ENCODE results near the gene UBE4A.

UBE4A gene, protein sequence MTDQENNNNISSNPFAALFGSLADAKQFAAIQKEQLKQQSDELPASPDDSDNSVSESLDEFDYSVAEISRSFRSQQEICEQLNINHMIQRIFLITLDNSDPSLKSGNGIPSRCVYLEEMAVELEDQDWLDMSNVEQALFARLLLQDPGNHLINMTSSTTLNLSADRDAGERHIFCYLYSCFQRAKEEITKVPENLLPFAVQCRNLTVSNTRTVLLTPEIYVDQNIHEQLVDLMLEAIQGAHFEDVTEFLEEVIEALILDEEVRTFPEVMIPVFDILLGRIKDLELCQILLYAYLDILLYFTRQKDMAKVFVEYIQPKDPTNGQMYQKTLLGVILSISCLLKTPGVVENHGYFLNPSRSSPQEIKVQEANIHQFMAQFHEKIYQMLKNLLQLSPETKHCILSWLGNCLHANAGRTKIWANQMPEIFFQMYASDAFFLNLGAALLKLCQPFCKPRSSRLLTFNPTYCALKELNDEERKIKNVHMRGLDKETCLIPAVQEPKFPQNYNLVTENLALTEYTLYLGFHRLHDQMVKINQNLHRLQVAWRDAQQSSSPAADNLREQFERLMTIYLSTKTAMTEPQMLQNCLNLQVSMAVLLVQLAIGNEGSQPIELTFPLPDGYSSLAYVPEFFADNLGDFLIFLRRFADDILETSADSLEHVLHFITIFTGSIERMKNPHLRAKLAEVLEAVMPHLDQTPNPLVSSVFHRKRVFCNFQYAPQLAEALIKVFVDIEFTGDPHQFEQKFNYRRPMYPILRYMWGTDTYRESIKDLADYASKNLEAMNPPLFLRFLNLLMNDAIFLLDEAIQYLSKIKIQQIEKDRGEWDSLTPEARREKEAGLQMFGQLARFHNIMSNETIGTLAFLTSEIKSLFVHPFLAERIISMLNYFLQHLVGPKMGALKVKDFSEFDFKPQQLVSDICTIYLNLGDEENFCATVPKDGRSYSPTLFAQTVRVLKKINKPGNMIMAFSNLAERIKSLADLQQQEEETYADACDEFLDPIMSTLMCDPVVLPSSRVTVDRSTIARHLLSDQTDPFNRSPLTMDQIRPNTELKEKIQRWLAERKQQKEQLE

DNA sequence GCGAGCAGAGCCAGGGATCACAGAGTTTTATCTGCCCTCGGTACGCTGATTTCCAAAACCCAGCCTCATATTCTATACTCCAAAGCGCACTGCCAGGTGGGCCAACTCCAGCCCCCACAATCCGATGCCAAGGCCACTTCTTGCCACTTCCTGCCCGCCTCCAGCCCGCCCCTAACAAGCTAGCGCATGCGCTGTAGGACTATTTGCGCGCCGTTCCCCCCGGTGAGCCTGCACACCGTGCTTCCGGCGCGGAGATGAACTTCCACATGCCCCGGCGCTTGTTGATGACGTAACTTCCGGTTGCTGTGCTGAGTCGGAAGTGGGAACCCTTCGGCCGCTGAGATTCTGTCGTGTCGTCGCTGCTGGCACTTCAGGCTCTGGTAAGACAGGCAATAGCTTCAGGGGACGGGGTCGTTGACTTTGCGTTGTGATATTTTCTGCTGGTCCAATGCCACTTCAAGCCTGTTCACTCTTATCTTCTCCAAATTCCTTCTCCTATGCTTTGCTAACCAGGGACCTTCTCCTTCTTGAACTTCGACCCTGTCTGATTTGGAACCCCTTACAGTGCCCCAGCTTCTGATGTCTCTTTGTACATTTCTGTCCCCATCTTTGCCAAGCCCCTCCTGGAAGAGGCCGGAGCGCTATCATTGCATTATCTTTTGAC lies at the start of gene UBE4A:
Gene UBE4A (plus strand): TSS at position 306 of the 664 bp plus-strand sequence. CDS start 5,481 bp downstream, outside the sequence.
- peak; percentile 68 for DNase-seq

DNA sequence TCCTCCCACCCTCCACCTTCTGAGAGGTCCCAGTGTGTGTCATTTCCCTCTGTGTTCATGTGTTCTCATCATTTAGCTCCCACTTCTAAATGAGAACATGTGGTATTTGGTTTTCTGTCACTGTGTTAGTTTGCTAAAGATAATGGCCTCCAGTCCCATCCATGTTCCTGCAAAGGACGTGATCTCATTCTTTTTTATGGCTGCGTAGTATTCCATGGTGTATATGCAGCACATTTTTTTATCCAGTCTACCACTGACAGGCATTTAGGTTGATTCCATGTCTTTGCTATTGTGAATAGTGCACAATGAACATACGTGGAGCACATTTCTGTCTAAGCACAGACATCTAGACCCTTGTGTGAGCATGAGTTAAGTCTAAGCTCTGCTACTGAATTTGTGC lies 49.1 kb upstream of the UBE4A start:
- DNase-seq = no peak

DNA sequence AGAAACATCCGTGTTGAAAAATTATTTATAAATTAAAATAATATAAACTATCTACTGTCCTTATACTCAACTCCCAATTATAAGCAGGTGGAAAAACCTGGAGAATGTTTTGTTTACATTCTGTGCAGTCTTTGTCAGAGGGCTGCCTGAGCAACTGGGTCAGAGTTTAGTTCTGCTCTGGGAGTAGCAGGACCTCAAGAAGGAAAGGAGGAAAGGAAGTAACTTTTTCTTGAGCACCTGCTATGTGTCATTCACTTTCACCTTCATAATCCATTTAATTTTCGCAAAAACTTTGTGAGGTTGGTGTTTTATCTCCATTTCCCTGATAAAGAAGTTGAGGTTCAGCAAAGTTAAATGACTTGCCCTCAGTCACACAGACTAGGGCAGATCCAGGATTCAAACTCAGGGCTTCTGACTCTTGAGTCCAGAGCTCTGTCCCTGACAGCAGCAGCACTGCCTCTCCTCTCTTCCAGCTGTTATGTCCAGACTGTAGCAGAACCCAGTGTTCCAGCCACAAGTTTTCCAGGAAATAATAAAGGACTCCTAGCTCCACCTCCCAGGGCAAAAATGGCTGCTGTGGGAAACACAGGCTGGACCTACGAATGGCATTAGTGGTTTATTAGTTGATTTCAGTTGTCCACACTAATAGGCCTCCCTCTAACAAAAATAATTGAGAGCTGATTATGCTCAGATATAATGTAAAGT lies 48.5 kb upstream of the UBE4A start:
- no peak for DNase-seq

DNA sequence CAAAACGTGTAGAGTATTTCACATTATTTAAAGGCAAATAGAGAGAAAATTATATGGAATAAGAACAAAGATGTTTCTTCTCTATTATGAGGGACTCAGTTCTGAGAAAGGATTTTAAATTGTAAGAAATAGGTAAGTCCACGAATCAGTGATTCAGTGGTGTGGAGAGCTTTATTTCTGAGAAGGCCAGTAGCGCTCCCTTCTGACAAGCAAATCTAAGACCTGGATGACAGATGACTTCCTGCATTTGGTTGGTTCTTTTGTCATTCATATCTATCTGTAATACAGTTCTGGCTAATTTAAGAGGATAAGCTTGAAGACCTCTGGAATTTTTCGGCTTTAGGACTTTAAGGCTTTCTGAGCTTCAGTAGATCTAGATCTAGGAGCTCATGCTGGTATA lies 47.9 kb upstream of the UBE4A start:
- DNase-seq = no peak

DNA sequence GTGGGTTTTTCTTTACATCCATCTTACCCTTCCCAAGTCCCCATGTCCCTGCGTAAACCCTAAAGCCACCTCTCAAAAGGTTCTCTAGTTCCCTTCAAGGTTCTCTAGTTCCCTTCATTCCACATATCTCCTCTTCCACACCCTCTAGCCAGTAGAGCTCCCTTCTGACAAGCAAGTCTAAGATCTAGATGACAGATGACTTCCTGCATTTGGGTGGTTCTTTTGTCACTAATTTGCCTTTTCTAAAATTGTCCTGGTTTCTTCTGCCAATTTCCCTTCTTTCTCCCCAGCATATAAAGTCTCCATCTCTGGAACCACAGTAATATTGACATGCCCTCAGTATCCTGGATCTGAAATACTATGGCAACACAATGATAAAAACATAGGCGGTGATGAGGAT lies 47.1 kb upstream of the UBE4A start:
- no peak for DNase-seq

DNA sequence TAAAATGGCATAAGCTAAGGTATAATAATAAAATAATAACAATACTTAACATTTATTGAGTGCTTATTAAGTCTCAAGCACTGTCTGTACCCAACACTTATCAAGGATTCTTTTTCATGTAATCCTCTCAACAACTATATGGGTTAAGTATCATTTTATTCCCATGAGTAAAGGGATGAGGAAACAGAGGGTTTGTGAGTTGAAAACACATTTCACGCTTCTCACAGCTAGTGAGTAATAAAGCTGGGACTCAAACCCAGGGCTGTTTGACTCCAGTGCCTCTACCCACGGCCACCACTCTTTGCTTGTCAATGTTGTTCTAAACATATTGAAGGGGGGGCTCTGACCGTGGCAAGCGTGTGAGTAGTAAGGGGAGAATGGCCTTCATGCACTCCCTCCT lies 46.2 kb upstream of the UBE4A start:
- DNase-seq = no peak

DNA sequence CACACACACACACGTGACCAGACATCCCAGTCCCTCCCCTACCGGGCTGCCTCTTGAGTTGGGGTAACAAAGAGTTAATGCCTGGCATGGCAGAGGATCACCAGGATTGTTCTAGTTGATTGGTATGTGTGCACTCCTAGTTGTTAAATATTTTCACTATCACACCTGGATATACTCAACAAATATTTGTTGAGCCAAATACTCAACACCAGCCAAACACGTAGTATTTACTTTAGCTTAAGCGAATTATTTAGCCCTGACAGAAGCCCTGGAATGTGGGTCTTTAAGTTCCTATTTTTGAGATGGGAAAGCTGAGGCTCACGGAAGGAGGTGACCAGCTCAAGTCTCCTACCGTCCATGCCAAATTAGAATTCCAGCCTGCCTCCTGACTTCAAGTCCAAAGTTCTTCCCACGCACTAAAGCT lies 44.4 kb upstream of the UBE4A start:
- DNase-seq = no peak

DNA sequence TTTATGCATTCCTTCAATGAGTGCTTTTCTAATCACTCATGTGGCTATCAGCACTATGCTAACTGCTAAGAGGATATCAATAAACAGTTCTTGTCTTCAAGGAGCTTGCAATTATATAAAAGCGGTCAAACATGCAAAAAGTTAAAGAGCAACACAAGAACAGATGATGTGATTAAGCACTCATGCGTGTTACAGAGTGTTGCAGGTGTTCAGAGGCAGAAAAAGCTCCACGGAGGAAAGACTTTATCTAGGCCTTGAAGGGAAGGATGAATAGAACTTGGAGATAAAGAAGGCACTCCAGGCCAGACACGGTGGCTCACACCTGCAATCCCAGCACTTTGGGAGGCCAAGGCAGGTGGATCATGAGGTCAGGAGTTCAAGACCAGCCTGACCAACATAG lies 41.3 kb upstream of the UBE4A start:
- no peak for DNase-seq

DNA sequence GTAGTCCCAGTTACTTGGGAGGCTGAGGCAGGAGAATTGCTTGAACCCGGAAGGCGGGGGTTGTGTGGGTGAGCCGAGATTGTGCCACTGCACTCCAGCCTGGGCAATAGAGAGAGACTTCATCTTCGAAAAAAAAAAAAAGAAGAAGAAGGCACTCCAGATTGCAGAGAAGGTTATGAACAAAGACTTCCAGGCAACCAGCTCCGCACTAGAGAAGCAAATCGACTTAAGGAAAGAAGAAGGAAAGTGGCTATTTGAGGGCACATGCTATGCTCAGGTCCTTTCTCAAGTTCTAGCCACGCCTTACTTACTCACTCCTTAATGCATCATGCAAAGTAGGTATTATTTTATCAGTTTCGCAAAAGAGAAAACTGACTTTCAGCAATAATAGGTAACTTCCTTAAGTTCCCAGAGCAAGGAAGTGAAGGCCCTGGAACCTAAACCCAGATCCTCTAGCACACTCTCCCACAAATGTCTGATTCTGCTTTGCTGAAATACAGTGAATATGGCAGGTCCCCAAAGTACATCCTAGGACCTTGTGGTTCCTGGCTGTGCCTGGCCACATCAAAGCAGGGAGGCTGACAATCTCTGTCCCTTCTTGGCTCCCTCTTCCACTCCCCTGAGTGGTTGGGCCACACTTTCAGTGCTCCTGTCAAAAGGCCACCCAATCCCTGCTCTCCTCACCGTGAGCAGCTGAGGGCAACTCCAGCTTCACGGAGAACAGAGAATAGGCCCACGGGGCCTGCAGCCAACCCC lies 40.6 kb upstream of the UBE4A start:
- no peak for DNase-seq

DNA sequence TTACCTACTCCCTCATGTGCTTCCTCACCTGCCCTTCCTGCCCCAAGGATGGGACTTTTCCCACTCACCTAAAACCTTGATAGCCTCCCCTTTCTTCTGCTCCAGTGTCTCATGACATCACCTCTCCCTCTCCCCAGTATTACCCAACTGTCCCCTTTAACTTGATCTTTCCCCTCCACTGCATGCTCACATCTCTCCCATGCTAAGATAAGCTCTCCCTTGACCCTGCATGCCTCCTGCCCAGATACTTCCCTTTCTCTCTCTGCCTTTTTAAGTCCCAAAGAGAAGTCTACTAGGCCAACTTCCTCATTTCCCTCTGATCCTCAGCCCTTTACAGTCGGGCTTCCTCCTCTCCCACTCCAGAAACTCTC lies 40.1 kb upstream of the UBE4A start:
- DNase-seq = peak; percentile 32

DNA sequence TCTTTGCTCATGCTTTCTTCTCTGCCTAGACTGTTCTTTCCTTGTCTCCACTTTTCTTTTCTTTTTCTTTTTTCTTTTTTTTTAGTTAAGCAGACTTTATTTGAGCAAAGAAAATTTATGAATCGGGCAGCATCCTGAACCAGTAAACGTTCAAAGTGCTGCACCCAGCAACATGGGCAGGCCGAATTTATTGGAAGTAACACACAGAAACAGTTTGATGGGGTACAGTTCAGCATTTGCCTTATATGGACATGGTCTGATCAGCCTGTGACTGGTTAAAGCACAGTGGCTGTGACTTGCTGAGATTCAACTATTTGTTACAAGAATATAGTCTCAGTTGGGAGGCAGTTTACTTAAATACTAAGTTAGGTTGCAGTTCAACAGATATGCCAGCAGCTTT lies 38.9 kb upstream of the UBE4A start:
- DNase-seq = no peak

DNA sequence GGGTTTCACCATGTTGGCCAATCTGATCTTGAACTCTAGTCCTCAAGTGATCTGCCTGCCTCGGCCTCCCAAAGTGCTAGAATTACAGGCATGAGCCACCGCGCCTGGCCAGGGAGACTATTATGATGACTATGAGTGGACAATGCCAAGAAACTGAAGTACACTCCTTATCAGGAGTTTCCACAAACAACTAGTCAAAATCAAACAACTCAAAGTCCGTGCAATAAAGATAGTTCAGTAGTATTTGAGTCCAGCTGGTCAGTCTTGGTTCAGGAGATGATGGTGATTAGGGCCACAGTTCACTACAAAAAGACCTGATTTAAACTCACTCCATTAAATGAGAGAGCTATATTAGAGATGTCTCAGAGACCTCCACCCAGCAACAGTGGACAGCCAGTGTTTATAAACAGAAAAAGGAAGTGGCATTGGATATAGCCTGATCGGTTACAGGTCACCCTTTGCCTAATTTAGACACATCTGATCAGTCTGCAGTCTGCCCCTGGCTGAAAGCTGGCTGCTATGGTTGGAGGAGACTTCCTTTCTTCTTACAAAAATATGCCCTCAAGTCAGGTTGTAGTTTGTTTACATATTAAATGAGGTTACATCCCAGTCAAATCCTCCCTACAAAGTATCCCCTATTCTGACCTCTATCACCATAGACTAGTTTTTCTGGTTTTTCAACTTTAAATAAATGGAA lies 37.9 kb upstream of the UBE4A start:
- no peak for DNase-seq

DNA sequence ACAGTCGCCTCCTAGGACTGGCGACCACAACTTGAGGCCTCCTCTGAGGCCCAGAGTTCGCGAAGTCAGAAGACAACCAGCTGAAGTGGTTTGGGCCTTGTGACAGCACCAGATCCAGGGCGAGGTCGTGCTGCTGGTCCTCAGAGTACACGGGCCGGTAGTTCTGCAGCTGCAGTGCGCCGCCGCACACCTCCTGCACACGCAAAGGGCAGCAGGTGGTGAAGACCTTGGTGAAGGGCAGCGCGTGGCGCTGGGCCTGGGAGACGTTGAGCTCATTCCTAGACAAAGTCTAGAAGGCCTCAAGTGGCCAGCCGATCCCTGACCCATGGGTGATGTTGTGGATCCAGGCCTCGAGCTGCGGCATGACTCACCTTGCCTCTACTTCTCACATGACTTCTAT lies 36.7 kb upstream of the UBE4A start:
- DNase-seq = no peak

DNA sequence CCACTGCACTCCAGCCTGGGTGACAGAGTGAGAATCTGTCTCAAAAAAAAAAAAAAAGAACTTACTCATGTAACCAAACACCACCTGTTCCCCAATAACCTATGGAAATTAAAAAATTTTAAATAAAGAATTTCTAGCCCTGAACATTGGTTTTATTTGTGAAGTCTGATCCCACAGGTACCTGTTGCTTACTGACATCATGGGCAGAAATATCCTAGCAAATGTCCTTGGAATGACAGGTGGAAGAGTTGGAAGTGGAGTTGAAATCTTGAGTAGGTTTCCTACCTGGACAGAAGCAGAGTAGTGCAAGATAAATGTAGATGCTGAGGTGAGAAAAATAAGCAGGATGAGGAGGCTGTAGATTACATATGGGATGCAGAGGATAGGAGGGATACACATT lies 34.1 kb upstream of the UBE4A start:
- no peak for DNase-seq

DNA sequence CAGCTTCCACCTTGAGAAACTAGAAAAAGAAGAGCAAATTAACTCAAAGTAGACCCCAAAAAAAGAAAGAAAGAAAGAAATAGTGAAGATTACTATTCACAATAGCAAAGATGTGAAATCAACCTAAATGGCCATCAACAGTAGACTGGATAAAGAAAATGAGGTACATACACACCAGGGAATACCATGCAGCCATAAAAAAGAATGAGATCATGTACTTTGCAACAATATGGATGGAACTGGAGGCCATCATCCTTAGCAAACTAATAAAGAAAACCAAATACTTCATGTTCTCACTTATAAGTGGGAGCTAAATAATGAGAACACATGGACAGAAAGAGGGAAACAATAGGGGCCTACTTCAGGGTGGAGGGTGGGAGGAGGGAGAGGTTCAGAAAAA lies 30.7 kb upstream of the UBE4A start:
- DNase-seq = no peak

DNA sequence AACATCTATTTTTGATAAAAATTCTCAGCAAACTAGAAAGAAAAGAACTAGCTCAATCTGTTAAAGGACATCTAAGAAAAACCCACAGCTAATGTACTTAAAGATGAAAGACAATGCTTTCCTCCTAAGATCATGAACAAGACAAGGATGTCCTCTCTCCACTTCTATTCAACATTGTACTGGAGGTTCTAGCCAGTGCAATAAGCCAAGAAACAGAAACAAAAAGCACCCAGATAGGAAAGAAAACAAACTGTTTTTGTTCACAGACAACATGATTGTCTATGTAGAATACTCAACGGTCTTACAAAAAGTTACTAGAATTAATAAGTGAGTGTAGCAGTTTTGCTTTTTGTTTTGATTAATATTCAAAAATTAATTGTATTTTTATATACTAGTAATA lies 24.7 kb upstream of the UBE4A start:
- DNase-seq = no peak

DNA sequence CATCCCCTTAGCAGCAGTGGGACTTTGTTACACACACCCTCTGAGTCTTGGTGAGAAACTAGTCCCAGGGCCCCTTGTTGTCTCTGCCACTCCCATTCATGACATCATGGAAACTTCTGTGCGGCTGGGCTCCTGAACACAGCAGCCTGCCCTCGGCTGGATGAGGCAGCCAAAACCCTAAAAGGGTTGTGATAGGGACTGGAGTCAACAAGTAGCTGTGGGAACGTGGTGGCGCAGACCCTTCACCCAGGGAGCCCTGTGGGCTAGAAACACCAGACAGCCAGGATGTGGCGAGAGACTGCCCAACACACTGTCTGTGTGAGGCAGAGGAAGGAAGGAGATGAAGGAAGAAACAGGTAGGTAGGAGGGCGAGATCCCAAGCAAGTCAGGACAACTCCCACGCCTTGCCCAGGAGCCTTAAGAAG lies 20.8 kb upstream of the UBE4A start:
- no peak for DNase-seq

DNA sequence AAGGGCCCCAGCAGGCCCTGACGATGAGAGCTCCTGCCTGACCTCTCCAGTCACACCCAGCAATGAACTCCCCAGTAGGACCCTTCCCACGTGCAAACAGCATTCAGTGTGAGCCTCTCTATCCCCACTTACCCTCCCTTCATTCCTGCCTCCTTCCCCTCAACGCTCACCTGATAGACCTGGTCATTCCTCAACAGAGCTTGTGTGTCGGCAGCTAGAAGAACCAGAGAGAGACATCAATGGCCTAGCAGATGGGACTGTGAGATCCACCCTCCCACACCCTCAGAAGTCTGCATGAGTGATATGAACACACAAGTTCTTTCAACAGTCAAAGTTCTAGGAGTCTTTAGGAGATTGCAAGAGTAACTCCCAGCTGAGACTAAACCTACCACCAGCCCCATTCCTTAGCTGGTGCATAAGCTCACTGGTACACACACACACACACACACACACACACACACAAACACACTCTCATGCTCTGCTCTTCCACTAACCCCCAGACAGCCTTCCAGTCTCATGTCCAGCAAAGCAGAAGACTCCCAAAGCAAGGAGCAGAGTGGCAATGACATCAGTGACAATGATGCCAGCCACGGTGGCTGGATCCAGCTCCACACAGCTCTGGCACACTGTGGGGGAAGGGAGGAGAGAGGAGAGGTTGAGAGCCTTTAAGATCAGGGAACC lies 20.0 kb upstream of the UBE4A start:
- no peak for DNase-seq

DNA sequence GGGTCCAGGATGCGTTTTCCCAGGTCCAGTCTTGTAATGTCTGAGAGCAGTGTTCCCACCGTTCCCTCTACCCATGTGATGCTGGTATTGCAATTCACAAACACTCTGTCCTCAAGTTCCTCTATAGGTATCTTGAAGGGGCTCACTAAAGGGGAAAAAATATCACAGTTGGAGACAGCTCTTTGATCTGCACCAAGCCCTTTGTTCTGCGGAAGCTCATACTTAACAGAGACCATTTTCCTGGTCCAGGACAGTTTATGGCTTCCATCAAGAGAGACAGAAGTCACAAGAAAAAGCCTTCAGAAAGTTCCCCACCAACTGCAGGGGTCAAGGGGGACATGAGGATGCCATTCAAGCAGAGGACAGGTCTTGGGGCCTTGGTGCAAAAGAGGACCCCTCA lies 19.0 kb upstream of the UBE4A start:
- no peak for DNase-seq

DNA sequence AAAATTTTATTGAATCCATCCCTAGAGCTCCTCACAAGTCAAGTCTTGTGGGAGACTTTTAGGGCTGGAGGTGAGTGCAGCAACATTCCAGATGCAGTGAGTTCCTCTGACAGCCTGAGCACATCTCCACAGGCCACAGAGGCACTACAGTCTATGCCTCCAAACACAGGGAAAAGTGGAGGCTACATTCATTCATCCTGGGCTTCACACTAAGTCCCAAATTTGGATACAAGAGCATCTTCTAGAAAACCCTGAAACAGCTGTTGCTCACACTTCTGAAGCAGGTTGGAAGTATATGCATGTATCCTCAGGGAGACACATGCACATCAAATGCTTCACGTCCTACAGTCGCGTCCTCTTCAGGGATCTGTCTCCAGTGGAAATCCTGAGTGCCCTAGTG lies 18.1 kb upstream of the UBE4A start:
- DNase-seq = no peak

Measured in SIG-M5 (cell line).